ENCODE results near the gene KRTAP5-7.

DNA sequence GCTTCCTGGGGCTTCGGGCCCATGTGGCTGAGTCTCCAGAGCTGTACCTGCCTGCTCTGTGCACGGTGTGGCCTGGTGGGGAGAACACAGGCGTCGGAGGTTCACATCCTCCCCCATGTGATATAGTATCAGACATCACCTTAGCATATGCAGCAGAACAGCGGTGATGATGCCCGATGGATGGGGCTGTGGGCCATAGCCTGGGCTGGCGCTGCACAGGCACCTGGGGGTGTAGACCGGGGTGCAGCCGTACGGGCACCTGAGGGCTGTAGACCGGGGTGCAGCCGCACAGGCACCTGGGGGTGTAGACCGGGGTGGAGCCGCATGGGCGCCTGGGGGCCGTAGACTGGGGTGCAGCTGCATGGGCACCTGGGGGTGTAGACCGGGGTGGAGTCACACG, 44.9 kb upstream of the KRTAP5-7 start:
- TF ChIP-seq EGR1 (IDR thresholded peaks at IDR 0.05; ENCODE audit: low read depth) (no peak), POLR2A (IDR thresholded peaks at IDR 0.05; ENCODE audit: borderline replicate concordance, extremely low read depth, insufficient read depth, insufficient read length) (no peak), EZH2phosphoT487 (IDR thresholded peaks at IDR 0.05; ENCODE audit: borderline replicate concordance) (no peak)
